ENCODE data around the gene TRANK1. TPM values are rescaled to one million over a fixed set of nuclear protein-coding genes. Genes with fewer than 3 reads are reported as not detected.

The TRANK1 gene
- total RNA-seq, 1 donor from 2014 or later = 135 TPM

GRCh38 chr3:36928220-36928619 is 16.6 kb downstream of the TRANK1 start:
- intact Hi-C loops (cut with micrococcal nuclease) = no loop called here
- Mint-ChIP-seq H3K9me3 (no peaks in the 10 kb centered on the region), H3K36me3 (ENCODE audit: low read depth) (peaks cover 6% of the 10 kb centered on the region), H3K27ac (no peak overlapping the region), H3K4me3 (no peak overlapping the region), H3K4me1 (peaks cover 35% of the 10 kb centered on the region), H3K27me3 (no peaks in the 10 kb centered on the region)
- TF ChIP-seq CTCF (IDR thresholded peaks at IDR 0.05) = no peak
- POLR2A ChIA-PET = no interaction called here
- ATAC-seq (ENCODE audit: low read depth) = no peak
- DNase-seq = no peak
- CTCF ChIA-PET = interaction anchor here (1.8 kb wide), 1 partner anchor 31 kb away, joined by 6 read pairs; no protein-coding TSS in a partner anchor

- Mint-ChIP-seq H3K36me3 (ENCODE audit: low read depth) (peaks cover 8% of the 10 kb centered on the region), H3K4me3 (no peak overlapping the region), H3K27me3 (no peaks in the 10 kb centered on the region), H3K4me1 (peaks cover 44% of the 10 kb centered on the region), H3K27ac (no peak overlapping the region), H3K9me3 (no peaks in the 10 kb centered on the region)
- no peak for TF ChIP-seq CTCF (IDR thresholded peaks at IDR 0.05)
- CTCF ChIA-PET = interaction anchor here (2.0 kb wide), 1 partner anchor 21 kb away, joined by 11 read pairs; no protein-coding TSS in a partner anchor
- POLR2A ChIA-PET = interaction anchor here (1.6 to 3.0 kb wide), 5 partner anchors 18 to 66 kb away, joined by 7 to 17 read pairs (median 12); partner anchors contain the start of genes EPM2AIP1, MLH1 and TRANK1
- intact Hi-C loops (cut with micrococcal nuclease) = no loop called here
- DNase-seq (no peak), ATAC-seq (ENCODE audit: low read depth) (no peak)
Observed at GRCh38 chr3:36926292-36926897, 18.5 kb downstream of the TRANK1 start.

- DNase-seq = no peak
- ChIA-PET CTCF (interaction anchor here (1.4 to 3.0 kb wide), 6 partner anchors 12 to 56 kb away, joined by 4 to 11 read pairs (median 4); no protein-coding TSS in a partner anchor), POLR2A (interaction anchor here (1.0 to 3.0 kb wide), 9 partner anchors 9 to 67 kb away, joined by 3 to 20 read pairs (median 12); partner anchors contain the start of genes EPM2AIP1, MLH1 and TRANK1)
- Mint-ChIP-seq H3K4me1 (peaks cover 47% of the 10 kb centered on the region), H3K36me3 (ENCODE audit: low read depth) (peaks cover 17% of the 10 kb centered on the region), H3K4me3 (peak overlapping the region; percentile 85), H3K27me3 (no peaks in the 10 kb centered on the region), H3K27ac (peak overlapping the region; percentile 87), H3K9me3 (peaks cover 7% of the 10 kb centered on the region)
- ATAC-seq (ENCODE audit: low read depth) = peak; percentile 49
- intact Hi-C loops (cut with micrococcal nuclease) = loop anchor here (1.0 kb wide), 2 partner anchors 13 to 34 kb away; no protein-coding TSS in a partner anchor
- TF ChIP-seq CTCF (IDR thresholded peaks at IDR 0.05) = no peak
Observed at GRCh38 chr3:36924744-36925521, 19.9 kb downstream of the TRANK1 start.

- ChIA-PET CTCF (interaction anchor here (1.4 to 3.0 kb wide), 8 partner anchors 11 to 55 kb away, joined by 4 to 11 read pairs (median 6); no protein-coding TSS in a partner anchor), POLR2A (interaction anchor here (1.0 to 3.0 kb wide), 6 partner anchors 12 to 68 kb away, joined by 3 to 20 read pairs (median 14); partner anchors contain the start of genes EPM2AIP1 and MLH1)
- DNase-seq (no peak), ATAC-seq (ENCODE audit: low read depth) (peak; percentile 7)
- intact Hi-C loops (cut with micrococcal nuclease) = loop anchor here (1.0 kb wide), 2 partner anchors 21 to 34 kb away; partner anchors contain the start of gene TRANK1
- H3K9me3 Mint-ChIP-seq = peaks cover 7% of the 10 kb centered on the region
- H3K27me3 Mint-ChIP-seq = no peaks in the 10 kb centered on the region
- peaks cover 53% of the 10 kb centered on the region for H3K4me1 Mint-ChIP-seq
- H3K4me3 Mint-ChIP-seq = peak overlapping the region; percentile 85
- H3K27ac Mint-ChIP-seq = peak overlapping the region; percentile 87
- TF ChIP-seq CTCF (IDR thresholded peaks at IDR 0.05) = no peak
- peaks cover 14% of the 10 kb centered on the region for H3K36me3 Mint-ChIP-seq (ENCODE audit: low read depth)
Observed at GRCh38 chr3:36923981-36924743, 20.7 kb downstream of the TRANK1 start.

All from activated B cell treated with CpG ODN at 0.5 μM for 24 hours (primary cell).